Activated CD4-positive, alpha-beta T cell treated with anti-CD3 and anti-CD28 coated beads, Interleukin-2, amount 10 ng/mL, durations not matched to agents 24 days and 14 days (primary cell): ENCODE measurements around the gene BBS4. TPM values are rescaled to one million over a fixed set of nuclear protein-coding genes. Genes with fewer than 3 reads are reported as not detected.

Experiments
- DNase-seq: peaks from one replicate; pipeline ENCODE4 v3.0.0; 2022
- H3K27ac Mint-ChIP-seq: one replicate; pipeline ENCODE4 v1.8.0; 2022; ENCODE audit warnings: mild to moderate bottlenecking, mixed read lengths
- H3K27me3 Mint-ChIP-seq: one replicate; pipeline ENCODE4 v1.8.0; 2022; ENCODE audit warnings: mixed read lengths
- H3K36me3 Mint-ChIP-seq: one replicate; pipeline ENCODE4 v1.8.0; 2022; ENCODE audit warnings: low read depth, mild to moderate bottlenecking, mixed read lengths
- H3K4me1 Mint-ChIP-seq: one replicate; pipeline ENCODE4 v1.8.0; 2021; ENCODE audit warnings: mixed read lengths
- H3K4me3 Mint-ChIP-seq: one replicate; pipeline ENCODE4 v1.8.0; 2022; ENCODE audit warnings: mild to moderate bottlenecking, moderate library complexity, mixed read lengths
- H3K9me3 Mint-ChIP-seq: one replicate; pipeline ENCODE4 v1.8.0; 2021; ENCODE audit warnings: mixed read lengths
- intact Hi-C: fragments of 100-400 bp; cut with micrococcal nuclease; formaldehyde crosslinking; loops from one replicate; pipeline ENCODE4 v1.15.1; 2023
- total RNA-seq: library from RNA; stranded (reverse); gene quantifications from 2 replicates; pipeline ENCODE4 v1.2.3, GENCODE V29; 2022

BBS4 gene
- total RNA-seq, 1 donor from 2014 or later = 8.3 TPM

GRCh38 chr15:72783640-72784455, 97.8 kb downstream of the BBS4 start, which contains the start of gene ADPGK:
TSS of gene ADPGK (minus strand) at chr15:72783758. CDS start at chr15:72783691, 67 bp downstream.
- peak within 1 kb of the TSS; percentile 98 for H3K27ac Mint-ChIP-seq
- H3K36me3 Mint-ChIP-seq = peaks cover 30% of the 10 kb centered on the region
- H3K27me3 Mint-ChIP-seq = no peaks in the 10 kb centered on the region
- intact Hi-C loops = loop anchor here (1.0 to 10.0 kb wide), 8 partner anchors 42 to 667 kb away; partner anchors contain the start of genes ARIH1, BBS4, HIGD2B and MYO9A
- H3K4me1 Mint-ChIP-seq = peaks cover 65% of the 10 kb centered on the region
- peak; percentile 99 for DNase-seq
- peak within 1 kb of the TSS; percentile 91 for H3K4me3 Mint-ChIP-seq
- H3K9me3 Mint-ChIP-seq = no peaks in the 10 kb centered on the region

- H3K36me3 Mint-ChIP-seq = peaks cover 26% of the 10 kb centered on the region
- no peak for DNase-seq
- H3K4me1 Mint-ChIP-seq = peaks cover 63% of the 10 kb centered on the region
- H3K27ac Mint-ChIP-seq = peak overlapping the region; percentile 98
- intact Hi-C loops = loop anchor here (1.0 to 10.0 kb wide), 5 partner anchors 42 to 667 kb away; partner anchors contain the start of genes MYO9A and SENP8
- H3K4me3 Mint-ChIP-seq = peak overlapping the region; percentile 91
- H3K27me3 Mint-ChIP-seq = no peaks in the 10 kb centered on the region
- H3K9me3 Mint-ChIP-seq = no peaks in the 10 kb centered on the region
These were observed 98.5 kb downstream of the BBS4 start for GRCh38 chr15:72784456-72784876.

GRCh38 chr15:72785432-72785831, 99.4 kb downstream of the BBS4 start:
- Mint-ChIP-seq H3K36me3 (peaks cover 18% of the 10 kb centered on the region), H3K27ac (peak overlapping the region; percentile 98), H3K9me3 (no peaks in the 10 kb centered on the region), H3K27me3 (peaks cover 3% of the 10 kb centered on the region), H3K4me3 (peak overlapping the region; percentile 39), H3K4me1 (peaks cover 56% of the 10 kb centered on the region)
- DNase-seq = peak; percentile 78
- intact Hi-C loops = loop anchor here (1.0 to 10.0 kb wide), 2 partner anchors 11 to 459 kb away; no protein-coding TSS in a partner anchor

- Mint-ChIP-seq H3K36me3 (peaks cover 17% of the 10 kb centered on the region), H3K4me3 (peak overlapping the region; percentile 39), H3K27ac (peak overlapping the region; percentile 98), H3K27me3 (peaks cover 5% of the 10 kb centered on the region), H3K9me3 (no peaks in the 10 kb centered on the region), H3K4me1 (peaks cover 55% of the 10 kb centered on the region)
- no peak for DNase-seq
- intact Hi-C loops = loop anchor here (1.0 to 10.0 kb wide), 2 partner anchors 10 to 459 kb away; no protein-coding TSS in a partner anchor
These were observed 99.8 kb downstream of the BBS4 start for GRCh38 chr15:72785841-72786240.

- H3K4me1 Mint-ChIP-seq = peaks cover 51% of the 10 kb centered on the region
- no peak for DNase-seq
- intact Hi-C loops = loop anchor here (10.0 kb wide), 1 partner anchor 459 kb away; no protein-coding TSS in a partner anchor
- peaks cover 7% of the 10 kb centered on the region for H3K27me3 Mint-ChIP-seq
- no peak overlapping the region for H3K4me3 Mint-ChIP-seq
- no peaks in the 10 kb centered on the region for H3K9me3 Mint-ChIP-seq
- H3K27ac Mint-ChIP-seq = peak overlapping the region; percentile 62
- H3K36me3 Mint-ChIP-seq = peaks cover 13% of the 10 kb centered on the region
These were observed 100.2 kb downstream of the BBS4 start for GRCh38 chr15:72786242-72786641.

- Mint-ChIP-seq H3K9me3 (no peaks in the 10 kb centered on the region), H3K4me1 (peaks cover 45% of the 10 kb centered on the region), H3K27me3 (peaks cover 7% of the 10 kb centered on the region), H3K36me3 (peaks cover 7% of the 10 kb centered on the region), H3K27ac (peak overlapping the region; percentile 62), H3K4me3 (no peak overlapping the region)
- no peak for DNase-seq
- intact Hi-C loops = loop anchor here (10.0 kb wide), 1 partner anchor 458 kb away; no protein-coding TSS in a partner anchor
These were observed 100.8 kb downstream of the BBS4 start for GRCh38 chr15:72786676-72787345.

GRCh38 chr15:72787526-72787925, 101.5 kb downstream of the BBS4 start:
- Mint-ChIP-seq H3K4me3 (no peak overlapping the region), H3K27ac (no peak overlapping the region), H3K9me3 (no peaks in the 10 kb centered on the region), H3K36me3 (peaks cover 4% of the 10 kb centered on the region), H3K27me3 (peaks cover 11% of the 10 kb centered on the region), H3K4me1 (peaks cover 43% of the 10 kb centered on the region)
- intact Hi-C loops = loop anchor here (10.0 kb wide), 1 partner anchor 457 kb away; no protein-coding TSS in a partner anchor
- DNase-seq = no peak

Other genes starting within 250 kb of the BBS4 start
- 140 and 141 TPM in 2 replicates for gene ARIH1, start 211.9 kb upstream of the BBS4 start, total RNA-seq
- not detected in 2 replicates for gene GOLGA6B, start 31.5 kb upstream of the BBS4 start, total RNA-seq
- not detected in 2 replicates for gene HIGD2B, start within 50 bp of the BBS4 start, total RNA-seq
- gene ADPGK, start 97.6 kb downstream of the BBS4 start, total RNA-seq = 107 and 112 TPM in 2 replicates